ENCODE results near the gene CDH26.

CDH26 gene

DNA sequence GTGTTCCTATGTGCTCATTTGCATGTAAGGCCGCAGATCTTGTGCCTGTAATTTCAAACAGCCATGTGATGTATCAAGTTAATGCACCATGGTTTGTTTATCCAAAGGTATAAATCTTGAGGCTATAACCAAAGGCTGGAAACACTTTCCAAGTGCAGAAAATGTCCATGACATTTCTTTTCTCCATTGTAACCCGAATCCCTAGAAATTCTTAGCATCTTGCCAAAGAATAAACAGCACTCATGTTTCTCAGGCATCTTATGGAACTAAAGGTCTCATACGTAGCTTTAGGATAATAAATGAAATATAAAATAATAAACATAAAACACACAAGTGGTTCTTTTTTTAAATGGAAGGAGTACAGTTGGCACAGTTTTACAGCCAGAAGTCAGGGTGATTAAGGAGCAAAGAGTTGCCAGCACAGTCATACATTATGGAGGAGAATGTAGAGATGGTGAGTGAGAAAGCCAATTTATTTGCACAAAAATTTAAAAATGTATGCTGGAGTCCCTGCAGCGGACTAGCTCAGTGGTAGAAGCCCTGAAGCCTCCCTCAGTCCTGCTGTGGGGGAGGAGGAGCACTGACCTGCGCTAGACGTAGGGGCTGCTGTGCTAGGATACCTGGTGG, 18.0 kb downstream of the CDH26 start:
- TF ChIP-seq, protein P1, sequence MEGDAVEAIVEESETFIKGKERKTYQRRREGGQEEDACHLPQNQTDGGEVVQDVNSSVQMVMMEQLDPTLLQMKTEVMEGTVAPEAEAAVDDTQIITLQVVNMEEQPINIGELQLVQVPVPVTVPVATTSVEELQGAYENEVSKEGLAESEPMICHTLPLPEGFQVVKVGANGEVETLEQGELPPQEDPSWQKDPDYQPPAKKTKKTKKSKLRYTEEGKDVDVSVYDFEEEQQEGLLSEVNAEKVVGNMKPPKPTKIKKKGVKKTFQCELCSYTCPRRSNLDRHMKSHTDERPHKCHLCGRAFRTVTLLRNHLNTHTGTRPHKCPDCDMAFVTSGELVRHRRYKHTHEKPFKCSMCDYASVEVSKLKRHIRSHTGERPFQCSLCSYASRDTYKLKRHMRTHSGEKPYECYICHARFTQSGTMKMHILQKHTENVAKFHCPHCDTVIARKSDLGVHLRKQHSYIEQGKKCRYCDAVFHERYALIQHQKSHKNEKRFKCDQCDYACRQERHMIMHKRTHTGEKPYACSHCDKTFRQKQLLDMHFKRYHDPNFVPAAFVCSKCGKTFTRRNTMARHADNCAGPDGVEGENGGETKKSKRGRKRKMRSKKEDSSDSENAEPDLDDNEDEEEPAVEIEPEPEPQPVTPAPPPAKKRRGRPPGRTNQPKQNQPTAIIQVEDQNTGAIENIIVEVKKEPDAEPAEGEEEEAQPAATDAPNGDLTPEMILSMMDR (IDR thresholded peaks at IDR 0.05; ENCODE audit: low read depth, low read length), result no peak
- no peak overlapping the region for H3K4me3 ChIP-seq (replicated peaks in 1 of 2; ENCODE audit: low read depth in 2 of 2, low read length in 2 of 2)
- no peak for DNase-seq (ENCODE audit: low read depth in 2 of 2)

GRCh38 chr20:59977086-59977485, 18.9 kb downstream of the CDH26 start:
- TF ChIP-seq, protein P1 (IDR thresholded peaks at IDR 0.05; ENCODE audit: low read depth, low read length), result no peak
- H3K4me3 ChIP-seq (replicated peaks in 1 of 2; ENCODE audit: low read depth in 2 of 2, low read length in 2 of 2), result no peak overlapping the region
- DNase-seq (ENCODE audit: low read depth in 2 of 2), result no peak

- no peak for DNase-seq (ENCODE audit: low read depth in 2 of 2)
These were observed 24.9 kb downstream of the CDH26 start for GRCh38 chr20:59983076-59983475.

DNA sequence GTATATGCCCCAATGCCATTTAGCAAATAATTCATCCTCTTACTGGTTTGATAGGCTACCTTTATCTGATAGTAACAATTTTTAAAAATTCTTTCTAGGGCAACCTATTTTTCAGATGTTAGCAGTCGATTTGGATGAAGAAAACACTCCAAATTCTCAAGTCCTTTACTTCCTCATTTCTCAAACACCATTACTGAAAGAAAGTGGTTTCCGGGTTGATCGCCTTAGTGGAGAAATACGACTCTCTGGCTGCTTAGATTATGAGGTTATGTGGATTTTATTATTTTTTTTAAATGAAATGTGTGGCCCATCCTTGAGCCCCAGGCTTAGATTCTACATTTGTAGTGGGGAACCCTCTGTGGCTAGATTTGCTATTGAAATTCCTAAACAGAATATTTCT, 26.3 kb downstream of the CDH26 start:
- TF ChIP-seq, protein P1 (IDR thresholded peaks at IDR 0.05; ENCODE audit: low read depth, low read length), result no peak
- no peak for DNase-seq (ENCODE audit: low read depth in 2 of 2)
- no peak overlapping the region for H3K4me3 ChIP-seq (replicated peaks in 1 of 2; ENCODE audit: low read depth in 2 of 2, low read length in 2 of 2)

More at GRCh38 chr20:59983076-59983475, 24.9 kb downstream of the CDH26 start:
- TF ChIP-seq, protein P1 (IDR thresholded peaks at IDR 0.05; ENCODE audit: low read depth, low read length), result no peak
- no peak overlapping the region for H3K4me3 ChIP-seq (replicated peaks in 1 of 2; ENCODE audit: low read depth in 2 of 2, low read length in 2 of 2)

DNA sequence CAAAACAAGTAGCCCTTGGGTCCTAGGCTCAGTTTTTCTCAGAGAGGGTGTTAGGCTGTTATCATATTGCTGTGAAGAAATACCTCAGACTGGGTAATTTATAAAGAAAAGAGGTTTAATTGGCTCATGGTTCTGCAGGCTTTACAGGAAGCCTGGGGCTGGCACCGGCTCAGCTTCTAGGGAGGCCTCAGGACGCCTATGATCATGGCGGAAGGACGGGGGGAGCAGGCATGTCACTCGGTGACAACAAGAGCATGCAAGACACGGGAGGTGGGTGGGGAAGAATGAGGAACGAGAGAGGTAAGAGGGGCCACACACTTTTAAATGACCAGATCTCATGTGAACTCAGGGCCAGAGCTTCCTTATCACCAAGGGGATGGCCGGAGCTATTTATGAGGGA, 26.9 kb downstream of the CDH26 start:
- TF ChIP-seq, protein P1 (IDR thresholded peaks at IDR 0.05; ENCODE audit: low read depth, low read length), result no peak
- no peak overlapping the region for H3K4me3 ChIP-seq (replicated peaks in 1 of 2; ENCODE audit: low read depth in 2 of 2, low read length in 2 of 2)
- DNase-seq (ENCODE audit: low read depth in 2 of 2), result no peak

DNA sequence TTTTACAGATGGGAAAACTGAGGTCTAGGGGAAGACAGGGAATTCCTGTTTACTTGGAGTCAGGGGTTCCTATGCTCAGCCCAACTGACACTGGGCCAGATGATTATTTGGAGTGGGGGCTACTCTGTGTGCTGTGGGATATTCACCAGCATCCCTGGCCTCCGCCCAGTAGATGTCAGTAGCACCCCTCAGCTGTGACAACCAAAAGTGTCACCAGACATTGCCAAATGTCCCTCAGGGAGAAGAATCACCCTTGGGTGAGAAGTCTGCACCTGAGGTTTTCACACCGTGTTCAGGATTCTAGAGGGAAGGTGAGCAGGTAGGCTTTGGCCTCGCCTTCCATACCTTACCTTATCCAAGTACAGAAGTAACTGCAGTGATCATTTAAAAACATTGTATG, 27.6 kb downstream of the CDH26 start:
- no peak overlapping the region for H3K4me3 ChIP-seq (replicated peaks in 1 of 2; ENCODE audit: low read depth in 2 of 2, low read length in 2 of 2)
- TF ChIP-seq, protein P1 (IDR thresholded peaks at IDR 0.05; ENCODE audit: low read depth, low read length), result no peak
- DNase-seq (ENCODE audit: low read depth in 2 of 2), result no peak

DNA sequence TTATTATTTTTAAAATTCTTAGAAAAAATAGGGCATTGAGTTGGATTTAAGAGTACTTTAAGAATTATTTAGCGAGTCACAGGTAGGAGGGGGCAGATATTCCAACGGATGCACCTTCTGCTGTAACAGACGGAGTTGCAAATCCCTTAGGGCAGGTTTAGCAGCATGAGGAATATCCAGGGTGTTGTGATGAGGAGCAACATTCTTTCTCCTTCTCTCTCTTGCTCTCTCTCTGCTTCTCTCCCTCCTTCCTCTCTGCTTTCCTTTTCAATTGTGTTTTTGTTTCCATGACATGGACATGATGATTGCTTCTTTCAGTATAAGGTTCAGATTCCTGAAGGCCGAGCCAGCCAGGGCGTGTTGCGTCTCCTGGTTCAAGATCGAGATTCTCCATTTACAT, 28.9 kb downstream of the CDH26 start:
- TF ChIP-seq, protein P1 (IDR thresholded peaks at IDR 0.05; ENCODE audit: low read depth, low read length), result no peak
- DNase-seq (ENCODE audit: low read depth in 2 of 2), result no peak
- H3K4me3 ChIP-seq (replicated peaks in 1 of 2; ENCODE audit: low read depth in 2 of 2, low read length in 2 of 2), result no peak overlapping the region
